AG04450 (cell line): ENCODE measurements around the gene LURAP1L. TPM values are rescaled to one million over a fixed set of nuclear protein-coding genes. Genes with fewer than 3 reads are reported as not detected.

Source experiments
- CTCF ChIA-PET: fragments of 300-600, 350-600 bp; formaldehyde crosslinking; extraction: SDS; loops from one replicate; lab custom pipeline; 2022; ENCODE audit warnings: antibody characterized with exemption, inconsistent platforms; lab: Charles Lee
- POLR2A ChIA-PET: fragments of 350-600 bp; formaldehyde crosslinking; extraction: SDS; loops from one replicate; lab custom pipeline; 2021; ENCODE audit warnings: antibody characterized with exemption, inconsistent platforms; lab: Yijun Ruan, JAX
- DNase-seq: peaks from one replicate; pipeline ENCODE4 v3.0.0-alpha.2; 2011; ENCODE audit warnings: low read depth, low spot score
- H3K27ac ChIP-seq: one replicate; pipeline ENCODE4 v1.5.1; 2012; ENCODE audit warnings: low read depth, low read length, control low read depth
- H3K27me3 ChIP-seq: one replicate; pipeline ENCODE4 v1.6.0; 2012; ENCODE audit warnings: low read length; ENCODE audit not compliant: control insufficient read depth, insufficient read depth
- H3K4me3 ChIP-seq: 2 replicates; pipeline ENCODE4 v1.5.1; 2011; ENCODE audit warnings: mild to moderate bottlenecking, low read depth, low read length, control low read depth
- H3K9me3 ChIP-seq: 2 replicates; pipeline ENCODE4 v1.5.1; 2012; ENCODE audit warnings: low read length; ENCODE audit not compliant: control insufficient read depth, insufficient read depth
- CTCF ChIP-seq: IDR thresholded peaks from 2 replicates; pipeline ENCODE4 v1.5.1; 2011; ENCODE audit warnings: low read depth, low read length, control low read depth, inconsistent platforms
- polyA plus RNA-seq: library from polyadenylated mRNA; depleted of rRNA; stranded (reverse); fragments of >200 nt; gene quantifications from 2 replicates; pipeline ENCODE4 v1.2.3, GENCODE V29; 2011

LURAP1L gene
- polyA plus RNA-seq, 1 experiment = 51.4 TPM

DNA sequence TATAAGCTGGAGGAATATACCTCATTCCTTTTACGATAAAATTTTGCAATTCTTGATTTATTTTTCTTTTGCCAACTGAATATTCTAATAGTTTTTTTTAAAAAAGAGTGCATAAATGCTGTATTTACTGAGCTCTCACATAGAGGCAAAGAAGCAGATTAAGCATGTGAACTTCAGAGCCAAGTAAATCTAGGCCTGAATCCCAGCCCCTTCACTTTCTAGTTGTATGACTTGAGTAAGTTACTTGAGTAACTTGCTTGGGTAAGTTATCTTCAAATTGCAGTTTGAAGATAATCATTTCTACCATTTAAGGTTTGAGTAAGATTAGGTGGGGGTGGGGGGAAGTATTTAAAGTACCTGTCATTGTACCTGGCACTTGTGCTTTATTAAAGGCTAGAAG lies 21.8 kb downstream of the LURAP1L start:
- CTCF ChIA-PET = interaction anchor here (1.1 to 2.7 kb wide), 3 partner anchors 13 to 77 kb away, joined by 3 to 15 read pairs (median 4); no protein-coding TSS in a partner anchor

GRCh38 chr9:12797037-12797436 lies 22.2 kb downstream of the LURAP1L start:
- CTCF ChIA-PET = interaction anchor here (1.0 to 2.7 kb wide), 3 partner anchors 13 to 73 kb away, joined by 3 to 15 read pairs (median 3); no protein-coding TSS in a partner anchor
- DNase-seq = no peak
- H3K27ac ChIP-seq = no peak overlapping the region
- no peak for TF ChIP-seq CTCF
- POLR2A ChIA-PET = no interaction called here
- H3K27me3 ChIP-seq = no peaks in the 10 kb centered on the region
- no peaks in the 10 kb centered on the region for H3K9me3 ChIP-seq
- H3K4me3 ChIP-seq = no peak overlapping the region

More for the DNA sequence above, 21.8 kb downstream of the LURAP1L start:
- Histone ChIP-seq H3K9me3 (no peaks in the 10 kb centered on the region), H3K4me3 (no peak overlapping the region), H3K27me3 (no peaks in the 10 kb centered on the region), H3K27ac (no peak overlapping the region)
- POLR2A ChIA-PET = no interaction called here
- DNase-seq = no peak
- TF ChIP-seq CTCF = no peak

DNA sequence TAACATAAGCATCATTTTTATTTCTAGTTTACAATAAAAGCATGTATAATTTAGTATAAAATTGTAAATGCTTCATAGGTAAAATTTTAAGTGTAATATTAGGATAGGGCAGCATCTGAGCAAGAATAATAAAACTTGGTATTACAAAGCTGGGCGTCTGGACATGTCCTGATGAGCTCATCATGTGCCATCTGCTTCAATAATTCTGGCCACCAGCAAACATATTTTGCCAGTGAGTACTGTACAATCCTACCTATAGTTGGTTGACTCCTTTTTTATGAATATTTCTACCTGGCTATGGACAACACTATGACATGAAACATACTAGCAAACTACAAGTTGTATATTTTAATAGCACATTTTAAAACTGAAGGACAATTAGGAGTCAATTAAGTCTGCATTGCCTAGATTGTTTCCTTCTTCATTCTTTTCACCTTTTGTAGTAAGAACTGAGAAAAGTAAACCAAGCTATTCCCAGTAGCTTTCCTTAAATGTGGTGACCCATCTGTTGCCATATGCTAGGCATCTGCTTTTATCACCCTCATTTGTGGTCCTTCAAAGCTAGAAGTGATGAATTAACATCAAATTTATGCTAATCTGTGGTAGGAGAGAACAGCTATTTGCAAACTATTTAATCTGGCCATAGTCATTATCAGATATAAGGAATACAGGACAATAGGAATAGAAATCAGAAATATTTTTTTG lies 23.4 kb downstream of the LURAP1L start:
- H3K4me3 ChIP-seq = no peak overlapping the region
- POLR2A ChIA-PET = no interaction called here
- CTCF ChIA-PET = interaction anchor here (0.5 to 2.7 kb wide), 5 partner anchors 19 to 291 kb away, joined by 3 to 15 read pairs (median 5); no protein-coding TSS in a partner anchor
- no peaks in the 10 kb centered on the region for H3K9me3 ChIP-seq
- no peaks in the 10 kb centered on the region for H3K27me3 ChIP-seq
- H3K27ac ChIP-seq = no peak overlapping the region
- no peak for DNase-seq
- no peak for TF ChIP-seq CTCF

- Histone ChIP-seq H3K4me3 (no peak overlapping the region), H3K9me3 (no peaks in the 10 kb centered on the region), H3K27ac (no peak overlapping the region), H3K27me3 (no peaks in the 10 kb centered on the region)
- DNase-seq = no peak
- CTCF ChIA-PET = interaction anchor here (0.5 to 1.4 kb wide), 2 partner anchors 25 to 37 kb away, joined by 4 to 6 read pairs; no protein-coding TSS in a partner anchor
- POLR2A ChIA-PET = no interaction called here
- TF ChIP-seq CTCF = no peak
These were observed 26.4 kb downstream of the LURAP1L start for GRCh38 chr9:12801187-12801586.

- TF ChIP-seq CTCF = no peak
- H3K9me3 ChIP-seq = no peaks in the 10 kb centered on the region
- no peak overlapping the region for H3K27ac ChIP-seq
- no peak for DNase-seq
- ChIA-PET CTCF (interaction anchor here (1.4 kb wide), 1 partner anchor 25 kb away, joined by 4 read pairs; no protein-coding TSS in a partner anchor), POLR2A (interaction anchor here (0.6 kb wide), 1 partner anchor 79 kb away, joined by 3 read pairs; no protein-coding TSS in a partner anchor)
- no peak overlapping the region for H3K4me3 ChIP-seq
- H3K27me3 ChIP-seq = no peaks in the 10 kb centered on the region
These were observed 26.8 kb downstream of the LURAP1L start for GRCh38 chr9:12801663-12802062.
